Left forelimb (tissue), 1 donor: Measurements from ENCODE around the gene XXYLT1.
"Not testable (repeated sequence)": the region's sequence is repeated elsewhere in the genome, so short reads cannot be mapped to it uniquely, and the experiment has no call there.

Experiments used
- DNase-seq: peaks from one replicate; pipeline ENCODE4 v3.0.0-alpha.2; 2018; ENCODE audit warnings: low spot score

The XXYLT1 gene

DNA sequence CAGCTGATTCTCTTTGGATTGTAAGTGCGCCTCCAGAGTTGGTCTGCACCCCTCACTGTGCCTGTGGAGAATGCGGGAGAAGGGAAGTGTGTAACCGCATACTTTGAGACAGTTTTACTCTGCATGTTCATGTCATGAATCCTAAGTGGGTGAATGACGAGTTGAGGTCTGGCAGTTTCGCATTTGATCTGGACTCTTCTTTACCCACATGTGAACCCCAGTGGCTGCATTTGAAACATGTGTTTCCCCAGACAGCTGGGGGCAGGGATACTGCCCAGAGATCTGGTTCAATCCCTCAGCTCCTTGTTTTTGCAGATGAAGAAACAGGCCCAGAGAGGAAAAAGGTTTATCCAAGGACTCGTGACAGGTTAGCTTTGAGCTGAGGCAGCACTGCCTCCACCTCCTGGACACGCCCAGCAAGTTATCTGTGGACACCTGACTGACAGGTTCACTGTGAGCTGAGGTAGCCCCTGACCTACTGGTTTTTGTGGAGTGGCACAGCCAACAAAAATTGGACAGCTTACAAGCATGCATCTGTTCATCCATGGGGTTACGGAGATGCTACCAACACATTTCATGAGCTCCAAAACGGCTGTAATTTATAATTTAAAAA, 207.3 kb downstream of the XXYLT1 start:
- no peak for DNase-seq

DNA sequence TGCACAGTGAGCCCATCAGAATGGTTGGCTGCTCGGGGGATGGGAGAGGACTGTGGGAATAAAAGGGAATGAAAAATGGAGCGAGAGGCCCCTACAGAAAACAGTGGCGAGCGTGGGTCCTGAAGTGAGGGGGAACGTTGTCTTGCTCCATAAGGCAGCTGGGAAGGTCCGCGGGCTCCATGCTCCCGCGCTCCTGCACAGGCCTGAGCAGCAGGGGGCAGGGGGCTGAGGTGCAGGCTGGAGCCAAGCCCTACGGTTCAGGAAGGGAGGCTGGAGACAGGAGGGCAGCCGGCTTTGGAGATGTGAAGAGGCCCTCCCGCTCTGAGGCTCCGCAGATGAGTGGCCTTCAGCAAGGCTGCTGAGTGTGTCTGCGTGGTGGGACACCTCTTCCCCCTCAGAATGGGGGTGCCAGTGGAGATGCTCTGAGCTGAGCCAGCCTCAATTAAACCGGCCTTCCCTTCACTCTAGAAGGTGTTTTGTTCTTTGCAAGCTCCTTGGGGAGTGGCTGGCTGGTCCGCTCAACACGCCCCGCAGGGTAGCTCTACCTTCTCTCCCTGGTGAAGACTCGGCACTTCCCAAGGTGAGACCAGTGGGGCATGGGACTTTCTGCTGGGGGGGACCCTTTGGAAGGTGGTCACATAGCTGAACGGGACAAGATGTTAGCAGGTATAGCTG, 208.0 kb downstream of the XXYLT1 start:
- no peak for DNase-seq

- DNase-seq = no peak
Observed at GRCh38 chr3:195061756-195062655, 209.0 kb downstream of the XXYLT1 start.

DNA sequence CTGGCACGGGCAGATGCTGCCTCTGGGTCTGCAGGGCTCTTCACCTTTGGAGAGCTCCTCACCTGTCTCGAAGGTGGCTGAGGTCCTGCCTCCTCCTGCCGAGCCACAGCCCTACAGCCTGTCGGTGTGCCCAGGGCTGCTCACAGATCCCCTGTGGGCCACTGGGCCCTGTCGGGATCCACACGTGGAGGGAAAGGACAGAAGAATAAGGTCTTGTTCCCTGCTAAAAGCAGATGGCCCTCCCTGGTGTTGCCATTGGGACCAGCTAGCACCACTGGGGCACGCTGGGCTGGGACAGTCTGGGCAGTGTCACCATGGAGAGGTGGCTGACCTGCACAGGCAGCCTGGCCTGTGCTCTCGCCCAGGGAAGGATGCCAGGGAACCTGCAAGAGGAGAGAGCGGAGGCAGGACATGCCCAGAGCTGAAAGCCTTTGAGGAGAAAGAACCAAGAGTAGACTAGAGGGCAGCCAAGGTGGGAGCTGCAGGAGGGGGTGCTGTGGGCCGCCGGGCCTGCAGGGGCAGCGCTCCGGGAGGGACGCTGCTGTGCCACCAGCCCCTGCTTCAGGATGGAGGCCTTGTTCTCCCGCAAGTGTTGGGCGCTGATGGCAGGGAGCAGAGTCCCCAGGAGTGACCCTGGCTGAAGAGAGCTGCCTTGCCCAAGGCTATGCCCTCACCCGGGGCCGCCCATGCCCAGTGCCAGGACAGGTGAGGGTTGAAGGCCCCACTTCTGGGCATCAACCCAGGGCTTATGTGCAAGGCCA, 210.2 kb downstream of the XXYLT1 start:
- DNase-seq = peak; percentile 60

GRCh38 chr3:195060217-195060481, 210.8 kb downstream of the XXYLT1 start:
- no peak for DNase-seq

GRCh38 chr3:195059471-195060216, 211.3 kb downstream of the XXYLT1 start:
- no peak for DNase-seq

GRCh38 chr3:195059006-195059350, 212.0 kb downstream of the XXYLT1 start:
- peak; percentile 68 for DNase-seq

DNA sequence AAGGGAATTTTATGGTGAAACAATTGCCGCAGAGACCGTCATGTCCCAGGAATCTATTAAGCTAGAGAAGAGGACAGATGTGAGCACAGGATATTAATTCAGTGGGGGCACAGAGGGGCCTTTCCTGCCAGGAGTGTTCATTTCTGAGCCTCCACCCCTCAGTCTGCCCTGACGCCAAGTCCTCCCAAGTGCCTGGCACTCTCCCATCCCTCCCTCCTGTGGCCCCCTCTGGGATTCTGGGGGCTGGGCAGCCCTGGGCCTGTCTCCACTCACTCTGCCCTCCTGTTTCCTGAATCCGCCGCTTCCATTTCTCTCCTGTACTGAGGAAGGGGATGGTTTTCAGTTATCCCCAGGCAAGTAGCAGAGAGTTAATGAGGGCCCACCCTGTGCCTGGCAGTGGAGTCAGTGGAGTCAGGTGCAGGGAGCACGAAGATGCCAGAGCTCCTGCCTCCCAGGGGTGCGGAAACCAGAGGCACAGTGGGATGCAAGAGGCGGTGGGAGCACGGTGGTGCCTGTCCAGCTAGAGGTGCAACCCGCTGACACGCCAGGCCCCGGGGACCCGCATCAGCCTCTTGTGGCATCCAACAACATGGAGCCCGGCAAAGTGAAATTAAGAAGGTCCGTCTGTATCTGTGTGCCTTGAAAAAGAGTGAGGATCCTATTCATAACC, 212.5 kb downstream of the XXYLT1 start:
- peak; percentile 60 for DNase-seq

DNA sequence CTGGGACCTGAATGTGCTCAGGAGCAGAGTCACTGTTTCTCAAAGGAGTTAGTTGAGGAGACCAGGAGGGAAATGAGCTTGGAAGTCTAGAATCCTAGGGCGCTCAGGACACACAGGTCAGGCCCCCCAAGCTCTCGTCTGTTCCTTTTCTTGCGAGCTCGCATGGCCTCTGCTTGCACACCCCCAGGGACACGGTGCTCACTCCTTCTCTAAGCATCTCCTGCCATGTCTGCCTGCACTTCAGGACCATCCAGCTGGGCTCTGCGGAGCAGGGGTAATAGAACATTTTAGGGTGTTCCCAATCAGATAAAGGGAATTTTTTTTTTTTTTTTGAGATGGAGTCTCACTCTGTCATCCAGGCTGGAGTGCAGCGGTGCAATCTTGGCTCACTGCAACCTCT, 213.2 kb downstream of the XXYLT1 start:
- DNase-seq = peak; percentile 31

DNA sequence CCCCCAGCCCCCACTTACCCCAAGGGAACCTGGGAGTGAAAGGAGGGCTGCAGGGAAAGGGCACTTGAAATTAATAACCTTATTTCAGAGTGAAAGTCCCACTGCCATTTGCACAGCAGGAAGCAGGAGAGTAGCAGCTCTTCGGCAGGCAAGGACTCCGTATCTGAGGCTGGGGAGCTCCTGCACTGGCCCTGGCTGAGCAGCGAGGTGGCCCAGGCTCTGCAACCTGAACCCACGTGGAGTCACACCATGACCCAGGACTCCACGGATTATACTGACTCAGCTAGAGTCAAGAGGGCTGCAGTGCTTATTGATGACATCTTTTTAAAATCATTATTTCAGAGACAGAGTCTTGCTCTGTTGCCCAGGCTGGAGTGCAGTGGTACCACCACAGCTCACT, 214.5 kb downstream of the XXYLT1 start:
- peak; percentile 46 for DNase-seq

- DNase-seq = peak; percentile 23
Observed at GRCh38 chr3:195054311-195054710, 216.6 kb downstream of the XXYLT1 start.

GRCh38 chr3:195052939-195053338, 218.0 kb downstream of the XXYLT1 start:
- peak; percentile 6 for DNase-seq

DNA sequence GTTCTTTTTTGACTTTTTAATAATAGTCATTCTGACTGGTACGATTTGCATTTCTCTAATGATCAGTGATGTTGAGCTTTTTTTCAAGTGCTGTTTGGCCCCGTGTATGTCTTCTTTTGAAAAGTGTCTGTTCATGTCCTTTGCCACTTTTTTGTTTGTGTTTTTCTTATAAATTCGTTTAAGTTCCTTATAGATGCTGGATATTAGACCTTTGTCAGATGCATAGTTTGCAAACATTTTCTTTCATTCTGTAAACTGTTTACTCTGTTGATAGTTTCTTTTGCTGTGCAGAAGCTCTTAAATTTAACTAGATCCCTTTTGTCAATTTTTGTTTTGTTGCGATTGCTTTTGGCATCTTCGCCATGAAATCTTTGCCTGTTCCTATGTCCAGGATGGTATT, 220.7 kb downstream of the XXYLT1 start:
- not testable (repeated sequence) for DNase-seq

DNA sequence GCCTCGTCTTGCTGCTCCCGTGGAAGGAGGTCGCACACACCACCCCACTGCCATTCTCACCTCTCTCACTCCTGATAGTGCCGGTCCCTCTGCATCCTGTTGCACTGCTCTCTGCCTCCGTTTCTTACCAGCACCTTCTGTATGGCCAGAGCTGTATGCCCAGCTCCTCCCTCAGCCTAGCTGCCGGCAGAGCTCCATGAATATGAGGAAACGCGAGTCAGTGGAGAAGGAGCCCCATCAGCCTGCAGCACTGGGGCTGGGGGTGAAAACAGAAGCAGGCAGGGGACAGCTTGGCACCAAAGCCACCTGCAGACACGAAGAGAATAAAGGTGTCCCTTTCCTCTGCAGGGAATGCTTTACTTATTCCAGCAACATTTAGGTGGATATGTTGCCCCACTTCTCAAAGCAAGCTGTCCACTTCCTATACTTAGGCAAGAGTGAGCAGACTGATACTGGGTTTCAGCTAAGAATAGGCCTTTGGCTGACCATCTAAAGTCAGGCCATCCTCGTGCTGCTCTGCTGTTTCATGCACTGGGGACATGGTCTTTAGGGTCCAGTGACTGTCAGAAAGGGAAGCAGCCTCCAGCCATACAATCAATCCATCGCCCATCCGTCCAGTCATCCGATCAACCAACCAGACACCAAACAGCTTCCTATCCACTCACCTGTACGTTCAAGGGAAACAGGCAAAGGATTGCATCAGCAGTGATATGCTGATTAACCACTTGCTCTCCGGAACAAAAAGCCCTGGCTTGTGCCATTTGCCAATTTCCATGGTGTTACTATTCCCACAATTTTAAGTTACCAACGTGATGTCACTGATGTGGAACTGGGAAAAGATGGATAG, 222.7 kb downstream of the XXYLT1 start:
- DNase-seq = peak; percentile 49

- no peak for DNase-seq
Observed at GRCh38 chr3:195047536-195047935, 223.4 kb downstream of the XXYLT1 start.

- peak; percentile 55 for DNase-seq
Observed at GRCh38 chr3:195046441-195046840, 224.5 kb downstream of the XXYLT1 start.

GRCh38 chr3:195045481-195046210, 225.3 kb downstream of the XXYLT1 start:
- DNase-seq = peak; percentile 57

DNA sequence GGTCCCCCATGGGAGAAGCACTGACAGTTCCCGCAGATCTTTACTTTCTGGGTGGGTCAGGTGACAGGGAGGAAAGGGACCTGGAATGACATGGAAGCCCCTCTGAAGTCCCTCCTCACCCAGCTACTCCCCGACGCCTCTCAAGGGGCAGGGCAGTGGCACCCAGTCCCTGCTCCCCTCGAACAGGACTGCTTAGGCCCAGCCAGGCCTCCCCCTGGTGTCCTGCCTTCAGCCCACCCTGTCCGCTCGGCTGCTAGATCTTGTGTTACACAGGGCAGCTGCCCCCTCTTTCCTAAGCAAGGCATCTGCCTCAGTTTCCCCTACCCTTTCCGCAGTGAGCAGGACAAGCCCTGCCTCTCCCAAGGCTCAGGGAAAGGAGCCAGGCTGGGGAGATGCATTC, 226.5 kb downstream of the XXYLT1 start:
- peak; percentile 52 for DNase-seq

- peak; percentile 61 for DNase-seq
Observed at GRCh38 chr3:195043607-195044339, 227.2 kb downstream of the XXYLT1 start.
